Ishikawa (cell line): ENCODE measurements around the gene MUC22.

ENCODE experiments used
- CEBPB ChIP-seq: IDR thresholded peaks from 2 replicates; pipeline ENCODE4 v1.6.1; 2012
- CREB1 ChIP-seq: IDR thresholded peaks from 2 replicates; pipeline ENCODE4 v1.6.1; 2012; ENCODE audit warnings: low read depth
- EP300 ChIP-seq: IDR thresholded peaks from 2 replicates; pipeline ENCODE4 v1.6.1; 2012; ENCODE audit warnings: borderline replicate concordance
- REST ChIP-seq: IDR thresholded peaks from 2 replicates; pipeline ENCODE4 v1.6.1; 2012; ENCODE audit warnings: low read depth, mild to moderate bottlenecking
- TAF1 ChIP-seq: IDR thresholded peaks from 2 replicates; pipeline ENCODE4 v1.6.1; 2012; ENCODE audit warnings: low read depth, mild to moderate bottlenecking
- TCF12 ChIP-seq: IDR thresholded peaks from 2 replicates; pipeline ENCODE4 v1.6.1; 2012; ENCODE audit warnings: low read depth
- YY1 ChIP-seq: IDR thresholded peaks from 2 replicates; pipeline ENCODE4 v1.6.1; 2012; ENCODE audit warnings: low read depth
- TF ChIP-seq, protein P1 (sequence below): IDR thresholded peaks from 2 replicates; pipeline ENCODE4 v1.6.1; 2012

GRCh38 chr6:31025595-31025994, 15.3 kb downstream of the MUC22 start:
- TF ChIP-seq REST (no peak), EP300 (no peak), CREB1 (no peak), TCF12 (no peak), YY1 (no peak), TAF1 (no peak), CEBPB (no peak)
- TF ChIP-seq, protein P1, sequence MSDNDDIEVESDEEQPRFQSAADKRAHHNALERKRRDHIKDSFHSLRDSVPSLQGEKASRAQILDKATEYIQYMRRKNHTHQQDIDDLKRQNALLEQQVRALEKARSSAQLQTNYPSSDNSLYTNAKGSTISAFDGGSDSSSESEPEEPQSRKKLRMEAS = no peak
